GM19239 (cell line): ENCODE measurements around the gene PROM1.

Source experiments
- DNase-seq: peaks from one replicate; pipeline ENCODE4 v3.0.0; 2011; ENCODE audit warnings: low spot score; ENCODE audit not compliant: insufficient read length
- FAIRE-seq: peaks from 2 replicates; lab custom pipeline; 2011; peaks lifted over from hg19 to GRCh38; lab: Jason Lieb, UNC

PROM1 gene

DNA sequence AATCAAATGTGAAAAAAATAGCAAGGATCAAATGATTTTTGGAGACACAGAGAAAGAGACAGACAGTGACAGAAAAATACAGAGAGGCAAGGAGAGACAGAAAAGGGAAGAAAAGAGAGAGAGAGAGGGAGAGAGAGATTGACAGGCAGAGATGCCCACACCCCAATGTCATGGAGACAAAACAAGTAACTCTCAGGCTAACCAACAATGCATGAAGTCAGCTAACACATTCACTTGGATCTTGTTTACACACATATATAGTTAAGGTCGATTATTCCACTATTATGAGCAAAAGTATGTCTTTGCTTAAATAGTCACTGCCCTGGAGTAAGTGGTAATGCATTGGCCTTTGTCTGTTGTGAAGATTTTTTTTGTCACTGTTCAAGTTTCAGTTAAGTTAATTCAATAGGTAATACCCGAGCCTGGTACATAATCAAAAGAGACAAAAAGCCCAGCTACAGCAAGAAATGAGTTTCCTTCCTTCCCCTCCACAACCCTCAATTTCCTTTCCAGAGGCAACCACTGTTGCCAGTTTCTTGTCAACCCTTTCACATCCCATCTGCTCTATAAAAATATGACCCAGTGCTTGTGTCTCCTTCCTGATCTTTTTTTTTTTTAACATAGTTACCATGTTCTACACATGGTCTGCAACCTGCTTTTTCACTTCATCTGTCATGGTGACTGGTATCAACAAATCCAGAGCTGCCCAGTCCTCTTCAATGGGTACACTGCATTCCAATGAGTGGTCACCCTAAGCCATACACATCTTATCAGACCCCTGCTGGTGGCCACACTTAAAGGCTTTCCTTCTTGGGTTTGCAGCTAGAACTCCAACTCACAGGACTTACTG, 52.1 kb downstream of the PROM1 start:
- FAIRE-seq (no peak), DNase-seq (no peak)

DNA sequence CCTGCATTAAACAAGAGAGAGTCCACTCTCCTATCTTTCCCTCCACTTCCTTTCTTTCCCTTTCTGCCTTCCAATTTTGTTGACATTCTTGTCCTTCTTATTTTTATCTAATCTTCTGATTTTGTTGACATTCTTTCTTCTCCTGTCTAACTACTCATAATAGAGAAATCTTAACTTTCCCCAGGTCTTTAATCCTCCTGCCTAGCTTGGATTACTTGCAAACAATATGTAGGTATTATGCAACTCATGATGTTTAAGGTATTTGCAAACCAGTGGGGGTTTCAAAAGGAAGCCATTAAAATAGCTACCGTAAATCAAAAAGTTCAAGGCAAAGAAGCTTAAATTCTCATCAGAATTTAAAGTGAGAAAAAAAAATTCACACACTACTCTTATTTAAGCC, 53.9 kb downstream of the PROM1 start:
- no peak for DNase-seq
- FAIRE-seq = no peak

- no peak for FAIRE-seq
- no peak for DNase-seq
Measured at GRCh38 chr4:16029262-16029661, 54.6 kb downstream of the PROM1 start.

- no peak for FAIRE-seq
- no peak for DNase-seq
Measured at GRCh38 chr4:16027626-16028025, 56.2 kb downstream of the PROM1 start.

GRCh38 chr4:16027114-16027513, 56.7 kb downstream of the PROM1 start:
- no peak for FAIRE-seq
- DNase-seq = no peak

DNA sequence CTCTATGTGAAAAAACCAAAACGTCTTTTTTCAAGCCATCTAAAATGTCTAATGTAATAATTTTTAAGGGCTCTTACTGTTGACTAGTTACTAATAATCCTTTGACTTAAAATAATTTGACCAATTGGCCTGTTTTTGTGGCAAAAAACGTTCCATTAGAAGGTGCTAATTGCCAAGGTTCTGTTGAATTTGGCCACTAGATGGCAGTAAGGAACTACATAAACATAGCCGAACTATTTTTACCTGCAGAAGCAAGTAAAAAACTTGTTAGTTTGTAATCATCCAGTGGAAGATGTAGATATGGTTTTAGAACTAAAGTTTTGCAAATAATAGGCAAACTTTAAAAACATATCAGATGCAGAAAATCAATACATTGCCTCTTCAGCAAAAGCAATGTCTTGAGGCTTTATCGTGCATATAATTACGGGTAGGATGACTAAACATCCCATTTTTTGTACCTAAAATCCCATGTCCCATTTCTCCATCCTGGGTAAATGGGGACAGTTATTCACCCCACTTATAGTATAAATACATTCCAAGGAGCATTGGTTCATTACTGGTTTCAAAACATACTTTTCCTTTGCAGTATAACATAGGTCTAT, 57.6 kb downstream of the PROM1 start:
- peak; percentile 90 for FAIRE-seq
- DNase-seq = peak; percentile 24

- FAIRE-seq = no peak
- DNase-seq = no peak
Measured at GRCh38 chr4:16025268-16025667, 58.6 kb downstream of the PROM1 start.

GRCh38 chr4:16023776-16024408, 59.9 kb downstream of the PROM1 start:
- FAIRE-seq (no peak), DNase-seq (no peak)

GRCh38 chr4:16021804-16022560, 61.8 kb downstream of the PROM1 start:
- FAIRE-seq = no peak

DNA sequence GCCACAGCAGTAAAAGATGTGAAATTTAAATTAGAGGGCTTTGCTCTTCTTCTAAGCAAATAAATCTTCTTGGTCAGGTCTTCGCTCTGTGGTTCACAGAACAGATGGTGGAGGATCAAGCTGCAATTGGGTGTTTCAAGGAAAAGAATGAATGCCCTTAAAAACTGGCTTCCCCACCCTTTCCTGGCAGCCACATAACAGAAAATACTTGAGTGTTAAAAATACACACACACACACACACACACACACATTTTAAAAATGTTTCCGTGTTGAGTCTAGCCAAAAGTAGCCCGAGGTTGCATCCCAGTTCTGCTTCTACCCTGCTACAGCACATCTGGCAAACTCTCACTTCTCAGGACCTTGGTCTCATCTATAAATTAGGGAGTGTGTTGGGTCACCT, 64.2 kb downstream of the PROM1 start:
- FAIRE-seq (no peak), DNase-seq (no peak)

More at GRCh38 chr4:16021804-16022560, 61.8 kb downstream of the PROM1 start:
- no peak for DNase-seq

GRCh38 chr4:16018841-16019240, 65.0 kb downstream of the PROM1 start:
- FAIRE-seq (no peak), DNase-seq (no peak)

- DNase-seq = no peak
- no peak for FAIRE-seq
Measured at GRCh38 chr4:16018061-16018676, 65.7 kb downstream of the PROM1 start.

- FAIRE-seq = no peak
Measured at GRCh38 chr4:16016536-16016935, 67.3 kb downstream of the PROM1 start.

DNA sequence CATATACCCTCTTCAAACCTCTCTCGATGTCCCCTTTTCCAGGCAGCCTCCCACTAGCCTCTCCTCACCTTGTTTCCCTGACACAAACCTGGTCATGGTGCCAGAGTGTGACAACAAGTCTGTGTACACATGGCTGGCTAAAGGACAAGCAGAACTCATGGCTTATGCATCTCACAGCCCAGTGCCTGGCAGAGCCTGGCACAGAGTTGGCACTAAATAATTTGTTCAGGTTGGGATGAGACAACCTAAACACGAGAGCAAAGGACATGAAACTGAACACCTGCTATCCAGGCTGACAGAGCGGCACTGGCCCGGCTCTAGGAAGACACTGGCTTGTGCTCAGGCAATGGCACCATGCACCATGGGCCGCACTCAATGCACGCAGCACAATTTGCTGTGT, 72.7 kb downstream of the PROM1 start:
- FAIRE-seq = no peak
- DNase-seq = no peak

More at GRCh38 chr4:16016536-16016935, 67.3 kb downstream of the PROM1 start:
- no peak for DNase-seq

DNA sequence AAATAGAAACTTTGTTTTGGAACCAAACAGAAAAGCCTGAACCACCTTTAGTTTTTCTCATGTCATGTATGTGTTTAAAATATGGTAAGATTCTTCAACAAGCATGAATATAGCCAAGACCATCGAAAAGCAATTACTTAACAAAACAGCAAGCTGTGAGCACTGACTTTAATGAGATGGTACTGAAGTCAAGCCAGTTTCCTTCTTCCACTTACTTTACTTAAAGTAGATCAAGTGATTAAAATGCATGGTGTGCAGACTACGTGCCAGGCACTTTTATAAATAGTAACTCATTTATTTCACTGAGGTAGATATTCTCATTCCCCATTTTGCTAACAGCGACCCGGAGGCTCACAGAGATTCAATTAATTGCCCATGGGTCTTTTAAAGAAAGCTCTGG, 74.7 kb downstream of the PROM1 start:
- DNase-seq (no peak), FAIRE-seq (no peak)

- no peak for DNase-seq
- no peak for FAIRE-seq
Measured at GRCh38 chr4:16007471-16008095, 76.2 kb downstream of the PROM1 start.

- no peak for FAIRE-seq
- no peak for DNase-seq
Measured at GRCh38 chr4:16006771-16007446, 76.9 kb downstream of the PROM1 start.

DNA sequence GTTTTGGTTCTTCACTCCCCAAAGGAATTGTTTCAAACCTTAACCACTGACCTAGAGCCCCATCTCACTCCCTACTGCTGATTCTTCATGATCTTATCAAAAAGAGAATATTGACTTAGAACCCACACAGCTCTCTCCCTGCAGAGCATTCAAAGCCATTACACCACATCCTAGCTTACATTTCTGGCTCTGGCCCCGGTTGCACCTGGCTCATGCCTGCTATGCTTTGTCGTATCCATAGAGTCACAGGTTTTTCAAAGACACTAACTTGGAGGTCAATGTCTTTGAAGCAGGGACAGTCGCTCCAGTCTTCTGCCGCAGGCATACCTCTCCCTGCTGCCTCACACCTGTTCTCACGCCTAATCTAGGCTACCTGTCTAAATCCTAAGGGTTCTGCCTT, 78.1 kb downstream of the PROM1 start:
- no peak for DNase-seq
- FAIRE-seq = no peak

GRCh38 chr4:16001484-16001858, 82.4 kb downstream of the PROM1 start:
- peak; percentile 87 for FAIRE-seq
- peak; percentile 53 for DNase-seq
